IMR-90 (cell line): ENCODE data around the gene ENOX1.

Experiments used
- BHLHE40 ChIP-seq: fragments of 150-350 bp; IDR thresholded peaks from 2 replicates; pipeline ENCODE4 v1.6.1; 2016; ENCODE audit warnings: mild to moderate bottlenecking, low read depth, low read length
- CEBPB ChIP-seq: IDR thresholded peaks from 2 replicates; pipeline ENCODE4 v1.6.1; 2012; ENCODE audit warnings: low read depth, low read length, improper control_type of control experiment
- CTCF ChIP-seq: conservative IDR thresholded peaks from 2 replicates; pipeline ENCODE4 v1.5.1; 2012; ENCODE audit warnings: mild to moderate bottlenecking, low read depth, low read length, improper control_type of control experiment
- MAZ ChIP-seq: IDR thresholded peaks from 2 replicates; pipeline ENCODE4 v1.6.1; 2012; ENCODE audit warnings: low read depth, mild to moderate bottlenecking, low read length, improper control_type of control experiment, moderate library complexity, borderline replicate concordance
- POLR2A ChIP-seq: IDR thresholded peaks from 2 replicates; pipeline ENCODE4 v1.6.1; 2012; ENCODE audit warnings: mild to moderate bottlenecking, low read depth, low read length
- USF2 ChIP-seq: fragments of 150-350 bp; IDR thresholded peaks from 2 replicates; pipeline ENCODE4 v1.6.1; 2017; ENCODE audit warnings: mild to moderate bottlenecking, antibody characterized with exemption, low read length, low read depth

GRCh38 chr13:43401361-43401760, 385.4 kb downstream of the ENOX1 start:
- TF ChIP-seq CTCF (no peak), MAZ (no peak), USF2 (no peak), CEBPB (no peak), POLR2A (no peak), BHLHE40 (no peak)
